ENCODE results near the gene PSMD6.

The PSMD6 gene

GRCh38 chr3:64042952-64043351, 19.7 kb upstream of the PSMD6 start:
- DNase-seq, result no peak

GRCh38 chr3:64039981-64040733, 16.9 kb upstream of the PSMD6 start:
- DNase-seq, result no peak

- no peak for DNase-seq
These were observed 16.0 kb upstream of the PSMD6 start for GRCh38 chr3:64039332-64039731.

- DNase-seq, result no peak
These were observed 15.0 kb upstream of the PSMD6 start for GRCh38 chr3:64038253-64038767.

GRCh38 chr3:64037084-64037483, 13.8 kb upstream of the PSMD6 start:
- no peak for DNase-seq

GRCh38 chr3:64033069-64033468, 9.8 kb upstream of the PSMD6 start:
- no peak for DNase-seq

GRCh38 chr3:64031540-64032508, 8.5 kb upstream of the PSMD6 start:
- no peak for DNase-seq

- peak; percentile 79 for DNase-seq
These were observed 7.4 kb upstream of the PSMD6 start for GRCh38 chr3:64030741-64031140.

GRCh38 chr3:64029287-64029686, 6.0 kb upstream of the PSMD6 start:
- DNase-seq, result no peak

- DNase-seq, result no peak
These were observed 5.5 kb upstream of the PSMD6 start for GRCh38 chr3:64028754-64029153.

- no peak for DNase-seq
These were observed 4.4 kb upstream of the PSMD6 start for GRCh38 chr3:64027658-64028057.

GRCh38 chr3:64026346-64026745, 3.1 kb upstream of the PSMD6 start:
- DNase-seq, result no peak

- DNase-seq, result no peak
These were observed 548 bp upstream of the PSMD6 start for GRCh38 chr3:64023861-64024223.

GRCh38 chr3:64022451-64023186, 675 bp downstream of the PSMD6 start:
- DNase-seq, result peak; percentile 16

GRCh38 chr3:64021922-64022321, 1.4 kb downstream of the PSMD6 start:
- DNase-seq, result no peak

- DNase-seq, result no peak
These were observed 3.4 kb downstream of the PSMD6 start for GRCh38 chr3:64019879-64020278.

GRCh38 chr3:64019271-64019670, 4.0 kb downstream of the PSMD6 start:
- no peak for DNase-seq

GRCh38 chr3:64016941-64017620, 6.2 kb downstream of the PSMD6 start:
- DNase-seq, result no peak

- no peak for DNase-seq
These were observed 11.6 kb downstream of the PSMD6 start for GRCh38 chr3:64011685-64012084.

- no peak for DNase-seq
These were observed 13.1 kb downstream of the PSMD6 start for GRCh38 chr3:64010199-64010598.

GRCh38 chr3:64009528-64009927, 13.8 kb downstream of the PSMD6 start:
- DNase-seq, result no peak
